Astrocyte (in vitro differentiated cells and primary cell): ENCODE measurements around the gene GMPPA.

ENCODE experiments used
- EZH2 ChIP-seq: IDR thresholded peaks from 2 replicates; pipeline ENCODE4 v1.6.1; 2012; ENCODE audit warnings: mild to moderate bottlenecking, low read length, inconsistent platforms; ENCODE audit not compliant: insufficient read depth
- TF ChIP-seq, protein P1 (sequence below): IDR thresholded peaks from 2 replicates; pipeline ENCODE4 v1.5.1; 2011; ENCODE audit warnings: low read depth, mild to moderate bottlenecking, inconsistent platforms, low read length, moderate library complexity; ENCODE audit not compliant: insufficient read depth

GRCh38 chr2:219538504-219538951, 39.8 kb downstream of the GMPPA start:
- TF ChIP-seq, protein P1, sequence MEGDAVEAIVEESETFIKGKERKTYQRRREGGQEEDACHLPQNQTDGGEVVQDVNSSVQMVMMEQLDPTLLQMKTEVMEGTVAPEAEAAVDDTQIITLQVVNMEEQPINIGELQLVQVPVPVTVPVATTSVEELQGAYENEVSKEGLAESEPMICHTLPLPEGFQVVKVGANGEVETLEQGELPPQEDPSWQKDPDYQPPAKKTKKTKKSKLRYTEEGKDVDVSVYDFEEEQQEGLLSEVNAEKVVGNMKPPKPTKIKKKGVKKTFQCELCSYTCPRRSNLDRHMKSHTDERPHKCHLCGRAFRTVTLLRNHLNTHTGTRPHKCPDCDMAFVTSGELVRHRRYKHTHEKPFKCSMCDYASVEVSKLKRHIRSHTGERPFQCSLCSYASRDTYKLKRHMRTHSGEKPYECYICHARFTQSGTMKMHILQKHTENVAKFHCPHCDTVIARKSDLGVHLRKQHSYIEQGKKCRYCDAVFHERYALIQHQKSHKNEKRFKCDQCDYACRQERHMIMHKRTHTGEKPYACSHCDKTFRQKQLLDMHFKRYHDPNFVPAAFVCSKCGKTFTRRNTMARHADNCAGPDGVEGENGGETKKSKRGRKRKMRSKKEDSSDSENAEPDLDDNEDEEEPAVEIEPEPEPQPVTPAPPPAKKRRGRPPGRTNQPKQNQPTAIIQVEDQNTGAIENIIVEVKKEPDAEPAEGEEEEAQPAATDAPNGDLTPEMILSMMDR, result no peak
- TF ChIP-seq EZH2, result no peak
